A673 (cell line): Measurements from ENCODE around the gene LUZP2. TPM values are rescaled to one million over a fixed set of nuclear protein-coding genes. Genes with fewer than 3 reads are reported as not detected.

Experiments
- BruUV-seq: library from RNA; stranded (reverse); fragments of 400-500 nt; replicated peaks from 2 replicates; lab custom pipeline; 2021; lab: Mats Ljungman, UMichigan
- CTCF ChIA-PET: fragments of 300-600 bp; sonication (Branson Sonifier 250); formaldehyde crosslinking; loops from one replicate; lab custom pipeline; 2022; ENCODE audit warnings: antibody characterized with exemption; lab: Charles Lee
- POLR2A ChIA-PET: fragments of 300-600 bp; sonication (Branson Sonifier 250); formaldehyde crosslinking; loops from one replicate; lab custom pipeline; 2022; ENCODE audit warnings: antibody characterized with exemption; ENCODE audit not compliant: low non-redundant PET; lab: Charles Lee
- DNase-seq: peaks from one replicate; pipeline ENCODE4 v3.0.0-alpha.2; 2015; ENCODE audit warnings: low spot score
- H3K27ac ChIP-seq: fragments of 200-600 bp; sonication (generic); 2 replicates; pipeline ENCODE4 v1.5.1; 2016; ENCODE audit warnings: mixed run types, low read depth, mild to moderate bottlenecking, mixed read lengths, antibody characterized with exemption, low read length; ENCODE audit not compliant: poor library complexity, severe bottlenecking
- H3K27me3 ChIP-seq: fragments of 200-600 bp; sonication (generic); replicated peaks from 2 replicates; pipeline ENCODE4 v1.6.1; 2017; ENCODE audit warnings: mixed run types, low read depth, mild to moderate bottlenecking, mixed read lengths, antibody characterized with exemption, low read length; ENCODE audit not compliant: insufficient read depth, poor library complexity
- H3K36me3 ChIP-seq: fragments of 200-600 bp; sonication (generic); 2 replicates; pipeline ENCODE4 v1.6.1; 2016; ENCODE audit warnings: mixed run types, mild to moderate bottlenecking, mixed read lengths, antibody characterized with exemption, low read length; ENCODE audit not compliant: insufficient read depth, poor library complexity, severe bottlenecking
- H3K4me1 ChIP-seq: fragments of 200-600 bp; sonication (generic); 2 replicates; pipeline ENCODE4 v1.6.1; 2017; ENCODE audit warnings: mixed run types, mild to moderate bottlenecking, mixed read lengths, antibody characterized with exemption, low read length; ENCODE audit not compliant: insufficient read depth, poor library complexity, severe bottlenecking
- H3K4me3 ChIP-seq: fragments of 200-600 bp; sonication (generic); 2 replicates; pipeline ENCODE4 v1.5.1; 2016; ENCODE audit warnings: low read depth, mixed run types, mild to moderate bottlenecking, mixed read lengths, low read length; ENCODE audit not compliant: poor library complexity, severe bottlenecking
- H3K9me3 ChIP-seq: fragments of 200-600 bp; sonication (generic); 2 replicates; pipeline ENCODE4 v1.6.1; 2016; ENCODE audit warnings: mixed run types, low read depth, mild to moderate bottlenecking, mixed read lengths, antibody characterized with exemption, low read length; ENCODE audit not compliant: poor library complexity, severe bottlenecking
- EZH2 ChIP-seq: fragments of 200-600 bp; sonication (generic); IDR thresholded peaks from 2 replicates; pipeline ENCODE4 v1.6.1; 2017; ENCODE audit warnings: borderline replicate concordance, low read depth, mild to moderate bottlenecking, mixed read lengths, antibody characterized with exemption, low read length; ENCODE audit not compliant: poor library complexity, severe bottlenecking
- intact Hi-C: fragments of 100-400 bp; cut with micrococcal nuclease; formaldehyde crosslinking; loops from one replicate; pipeline ENCODE4 v1.10.0; 2022; ENCODE audit not compliant: unreplicated experiment
- total RNA-seq: library from RNA; stranded (reverse); gene quantifications from 2 replicates; pipeline ENCODE4 v1.2.3, GENCODE V29; 2021
- TF ChIP-seq, protein P1 (sequence below): fragments of 300-800, 200-600 bp; sonication (generic); conservative IDR thresholded peaks from 2 replicates; pipeline ENCODE4 v1.5.1; 2017; ENCODE audit warnings: low read depth, mild to moderate bottlenecking, antibody characterized with exemption, low read length, moderate library complexity, mixed read lengths

Gene LUZP2
- total RNA-seq, 1 experiment from 2014 or later, result 0.15 TPM

DNA sequence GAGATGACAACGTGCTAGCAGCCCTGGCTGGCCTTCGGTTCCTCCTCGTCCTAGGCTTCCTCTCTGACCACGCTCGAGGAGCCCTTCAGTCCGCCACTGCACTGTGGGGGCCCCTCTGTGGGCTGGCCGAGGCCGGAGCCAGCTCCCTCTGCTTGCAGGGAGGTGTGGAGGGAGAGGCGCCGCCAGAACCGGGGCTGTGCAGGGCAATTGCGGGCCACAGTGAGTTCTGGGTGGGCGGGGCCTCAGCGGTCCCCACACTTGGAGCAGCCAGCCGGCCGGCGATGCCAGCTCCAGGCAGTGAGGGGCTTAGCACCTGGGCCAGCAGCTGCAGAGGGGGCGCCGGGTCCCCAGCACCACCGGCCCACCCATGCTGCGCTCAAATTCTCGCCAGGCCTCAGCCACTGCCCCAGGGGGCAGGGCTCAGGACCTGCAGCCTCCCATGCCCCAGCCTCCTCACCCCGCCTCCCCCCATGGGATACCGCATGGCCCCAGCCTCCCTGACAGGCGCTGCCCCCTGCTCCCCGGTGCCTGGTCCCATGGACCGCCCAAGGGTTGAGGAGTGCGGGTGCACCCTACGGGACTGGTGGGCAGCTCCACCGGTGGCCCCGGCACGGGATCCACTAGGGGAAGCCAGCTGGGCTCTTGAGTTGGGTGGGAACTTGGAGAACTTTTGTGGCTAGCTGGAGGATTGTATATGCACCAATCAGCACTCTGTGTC lies 399.4 kb downstream of the LUZP2 start:
- no peak for TF ChIP-seq EZH2
- TF ChIP-seq, protein P1, sequence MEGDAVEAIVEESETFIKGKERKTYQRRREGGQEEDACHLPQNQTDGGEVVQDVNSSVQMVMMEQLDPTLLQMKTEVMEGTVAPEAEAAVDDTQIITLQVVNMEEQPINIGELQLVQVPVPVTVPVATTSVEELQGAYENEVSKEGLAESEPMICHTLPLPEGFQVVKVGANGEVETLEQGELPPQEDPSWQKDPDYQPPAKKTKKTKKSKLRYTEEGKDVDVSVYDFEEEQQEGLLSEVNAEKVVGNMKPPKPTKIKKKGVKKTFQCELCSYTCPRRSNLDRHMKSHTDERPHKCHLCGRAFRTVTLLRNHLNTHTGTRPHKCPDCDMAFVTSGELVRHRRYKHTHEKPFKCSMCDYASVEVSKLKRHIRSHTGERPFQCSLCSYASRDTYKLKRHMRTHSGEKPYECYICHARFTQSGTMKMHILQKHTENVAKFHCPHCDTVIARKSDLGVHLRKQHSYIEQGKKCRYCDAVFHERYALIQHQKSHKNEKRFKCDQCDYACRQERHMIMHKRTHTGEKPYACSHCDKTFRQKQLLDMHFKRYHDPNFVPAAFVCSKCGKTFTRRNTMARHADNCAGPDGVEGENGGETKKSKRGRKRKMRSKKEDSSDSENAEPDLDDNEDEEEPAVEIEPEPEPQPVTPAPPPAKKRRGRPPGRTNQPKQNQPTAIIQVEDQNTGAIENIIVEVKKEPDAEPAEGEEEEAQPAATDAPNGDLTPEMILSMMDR, result no peak
- DNase-seq, result no peak
- ChIA-PET CTCF (no interaction called here), POLR2A (no interaction called here)
- Histone ChIP-seq H3K27ac (no peak overlapping the region), H3K4me1 (no peaks in the 10 kb centered on the region), H3K36me3 (no peaks in the 10 kb centered on the region), H3K9me3 (no peaks in the 10 kb centered on the region), H3K4me3 (no peak overlapping the region), H3K27me3 (no peaks in the 10 kb centered on the region)
- BruUV-seq, result no TSS peak
- intact Hi-C loops, result no loop called here

- Histone ChIP-seq H3K4me3 (no peak overlapping the region), H3K36me3 (no peaks in the 10 kb centered on the region), H3K4me1 (no peaks in the 10 kb centered on the region), H3K9me3 (no peaks in the 10 kb centered on the region), H3K27ac (no peak overlapping the region), H3K27me3 (no peaks in the 10 kb centered on the region)
- POLR2A ChIA-PET, result no interaction called here
- intact Hi-C loops, result no loop called here
- TF ChIP-seq, protein P1, result no peak
- TF ChIP-seq EZH2, result no peak
- no peak for DNase-seq
- CTCF ChIA-PET, result no interaction called here
- no TSS peak for BruUV-seq
These were observed 403.7 kb downstream of the LUZP2 start for GRCh38 chr11:24900514-24900913.

- intact Hi-C loops, result no loop called here
- CTCF ChIA-PET, result no interaction called here
- POLR2A ChIA-PET, result no interaction called here
- DNase-seq, result no peak
- no TSS peak for BruUV-seq
- Histone ChIP-seq H3K4me1 (no peaks in the 10 kb centered on the region), H3K27me3 (no peaks in the 10 kb centered on the region), H3K27ac (no peak overlapping the region), H3K9me3 (no peaks in the 10 kb centered on the region), H3K36me3 (no peaks in the 10 kb centered on the region), H3K4me3 (no peak overlapping the region)
- no peak for TF ChIP-seq EZH2
- TF ChIP-seq, protein P1, result no peak
These were observed 404.2 kb downstream of the LUZP2 start for GRCh38 chr11:24900960-24901549.
